HEK293 (cell line): ENCODE data around the gene PKN1.
A peak's percentile ranks its signal among the peaks of the same experiment; 100 is the strongest.

Experiments used
- CTCF ChIA-PET: fragments of 350-600 bp; formaldehyde crosslinking; extraction: SDS; loops from one replicate; lab custom pipeline; 2021; ENCODE audit warnings: antibody characterized with exemption; lab: Yijun Ruan, JAX
- POLR2A ChIA-PET: fragments of 300-600 bp; formaldehyde crosslinking; extraction: SDS; loops from one replicate; lab custom pipeline; 2020; ENCODE audit warnings: antibody characterized with exemption, inconsistent platforms; lab: Yijun Ruan, JAX
- H3K27ac ChIP-seq: fragments of 200-500 bp; sonication (Bioruptor generic); 2 replicates; pipeline ENCODE4 v1.5.1; 2014; ENCODE audit warnings: low read depth, low read length, control low read depth, inconsistent platforms; ENCODE audit errors: extremely low read depth
- H3K36me3 ChIP-seq, 2 experiments: fragments of 200-500 bp in 1 of 2; sonication (Bioruptor generic) in 1 of 2; 1 replicate in 1 of 2; 2 replicates in 1 of 2; pipeline ENCODE4 v1.5.1; 2014 to 2017; ENCODE audit warnings: inconsistent platforms in 2 of 2, low read length in 2 of 2; ENCODE audit not compliant: control insufficient read depth in 2 of 2, insufficient read depth in 1 of 2
- H3K4me1 ChIP-seq: fragments of 200-500 bp; sonication (Bioruptor generic); 2 replicates; pipeline ENCODE4 v1.5.1; 2014; ENCODE audit warnings: mild to moderate bottlenecking, low read length, inconsistent platforms; ENCODE audit not compliant: control insufficient read depth, insufficient read depth
- H3K4me3 ChIP-seq: 2 replicates; pipeline ENCODE4 v1.5.1; 2011; ENCODE audit warnings: low read depth, mild to moderate bottlenecking, control low read depth, low read length, moderate library complexity
- H3K9me3 ChIP-seq: fragments of 200-500 bp; sonication (Bioruptor generic); 2 replicates; pipeline ENCODE4 v1.5.1; 2014; ENCODE audit warnings: low read depth, low read length, inconsistent platforms; ENCODE audit not compliant: control insufficient read depth, insufficient read depth
- HIC1 ChIP-seq: fragments of 450-650 bp; formaldehyde crosslinking; IDR thresholded peaks from 2 replicates; pipeline ENCODE4 v1.5.1; 2016; ENCODE audit warnings: missing biosample characterization, missing genetic modification characterization
- SETDB1 ChIP-seq: IDR thresholded peaks from one replicate; pipeline ENCODE4 v1.6.1; 2017; ENCODE audit warnings: mild to moderate bottlenecking, low read length, moderate library complexity, mixed read lengths; ENCODE audit not compliant: insufficient read length
- ZBTB49 ChIP-seq: fragments of 450-650 bp; formaldehyde crosslinking; IDR thresholded peaks from 2 replicates; pipeline ENCODE4 v1.5.1; 2016; ENCODE audit warnings: missing biosample characterization, missing genetic modification characterization, low read depth
- ZEB2 ChIP-seq: fragments of 450-650 bp; formaldehyde crosslinking; IDR thresholded peaks from 2 replicates; pipeline ENCODE4 v1.5.1; 2016; ENCODE audit warnings: missing biosample characterization, missing genetic modification characterization
- ZNF112 ChIP-seq: fragments of 450-650 bp; formaldehyde crosslinking; IDR thresholded peaks from 2 replicates; pipeline ENCODE4 v1.5.0; 2017; ENCODE audit warnings: missing biosample characterization, missing genetic modification characterization
- ZNF146 ChIP-seq: fragments of 450-650 bp; formaldehyde crosslinking; IDR thresholded peaks from 2 replicates; pipeline ENCODE4 v1.5.1; 2016; ENCODE audit warnings: missing biosample characterization, missing genetic modification characterization
- ZNF169 ChIP-seq: fragments of 450-650 bp; formaldehyde crosslinking; IDR thresholded peaks from 2 replicates; pipeline ENCODE4 v1.5.1; 2016; ENCODE audit warnings: missing biosample characterization, missing genetic modification characterization
- ZNF221 ChIP-seq: fragments of 450-650 bp; formaldehyde crosslinking; IDR thresholded peaks from 2 replicates; pipeline ENCODE4 v1.5.1; 2017; ENCODE audit warnings: missing biosample characterization, missing genetic modification characterization, borderline replicate concordance
- ZNF239 ChIP-seq: fragments of 450-650 bp; formaldehyde crosslinking; IDR thresholded peaks from 2 replicates; pipeline ENCODE4 v1.5.1; 2016; ENCODE audit warnings: missing biosample characterization, missing genetic modification characterization
- ZNF274 ChIP-seq, 2 experiments: fragments of 200-500 bp in 1 of 2; fragments of 450-650 bp in 1 of 2; sonication (Bioruptor generic) in 1 of 2; formaldehyde crosslinking in 1 of 2; IDR thresholded peaks; 2 replicates each; pipeline versions ENCODE4 v1.5.1 to v1.6.1; 2014 to 2016; ENCODE audit warnings: borderline replicate concordance in 1 of 2, inconsistent platforms in 1 of 2, low read length in 1 of 2, missing biosample characterization in 1 of 2, missing genetic modification characterization in 1 of 2
- ZNF350 ChIP-seq: fragments of 450-650 bp; formaldehyde crosslinking; IDR thresholded peaks from 2 replicates; pipeline ENCODE4 v1.5.0; 2017; ENCODE audit warnings: missing biosample characterization, mild to moderate bottlenecking, missing genetic modification characterization
- ZNF416 ChIP-seq: fragments of 450-650 bp; formaldehyde crosslinking; IDR thresholded peaks from 2 replicates; pipeline ENCODE4 v1.5.1; 2016; ENCODE audit warnings: missing biosample characterization, missing genetic modification characterization
- ZNF510 ChIP-seq: fragments of 450-650 bp; formaldehyde crosslinking; IDR thresholded peaks from 2 replicates; pipeline ENCODE4 v1.5.1; 2018; ENCODE audit warnings: mild to moderate bottlenecking, missing genetic modification characterization, missing biosample characterization; ENCODE audit not compliant: insufficient replicate concordance
- ZNF514 ChIP-seq: fragments of 450-650 bp; formaldehyde crosslinking; IDR thresholded peaks from 2 replicates; pipeline ENCODE4 v1.5.1; 2016; ENCODE audit warnings: missing biosample characterization, missing genetic modification characterization
- ZNF518A ChIP-seq: fragments of 450-650 bp; formaldehyde crosslinking; conservative IDR thresholded peaks from 2 replicates; pipeline ENCODE4 v1.5.1; 2016; ENCODE audit warnings: low read depth, missing biosample characterization, missing genetic modification characterization
- ZNF561 ChIP-seq: fragments of 450-650 bp; IDR thresholded peaks from 2 replicates; pipeline ENCODE4 v1.5.1; 2018; ENCODE audit warnings: missing biosample characterization, missing genetic modification characterization, borderline replicate concordance
- ZNF660 ChIP-seq: fragments of 450-650 bp; IDR thresholded peaks from 2 replicates; pipeline ENCODE4 v1.5.1; 2018; ENCODE audit warnings: missing biosample characterization, mild to moderate bottlenecking, missing genetic modification characterization
- ZNF664 ChIP-seq: fragments of 450-650 bp; formaldehyde crosslinking; IDR thresholded peaks from 2 replicates; pipeline ENCODE4 v1.5.1; 2016; ENCODE audit warnings: missing biosample characterization, missing genetic modification characterization
- ZNF677 ChIP-seq: fragments of 450-650 bp; IDR thresholded peaks from 2 replicates; pipeline ENCODE4 v1.5.0; 2018; ENCODE audit warnings: missing biosample characterization, mild to moderate bottlenecking, missing genetic modification characterization, moderate library complexity
- ZNF701 ChIP-seq: fragments of 450-650 bp; formaldehyde crosslinking; IDR thresholded peaks from 2 replicates; pipeline ENCODE4 v1.5.1; 2016; ENCODE audit warnings: missing biosample characterization, missing genetic modification characterization
- TF ChIP-seq, protein P1 (sequence below): fragments of 450-650 bp; formaldehyde crosslinking; IDR thresholded peaks from 2 replicates; pipeline ENCODE4 v1.5.1; 2017; ENCODE audit warnings: missing biosample characterization, missing genetic modification characterization

Gene PKN1

GRCh38 chr19:14514215-14514863 is 81.2 kb downstream of the PKN1 start:
- Histone ChIP-seq H3K4me1 (no peaks in the 10 kb centered on the region; the same call in 1 of the 2 replicates), H3K9me3 (no peaks in the 10 kb centered on the region), H3K27ac (no peak overlapping the region), H3K36me3 (peaks cover 3 to 39% of the 10 kb centered on the region in 2 experiments; a peak in 1 of 3 replicates), H3K4me3 (no peak overlapping the region)
- TF ChIP-seq ZNF169: no peak
- TF ChIP-seq ZBTB49 (tag by site-specific recombination): no peak
- no peak for TF ChIP-seq SETDB1
- TF ChIP-seq ZNF660 (tag by site-specific recombination): no peak
- ChIA-PET POLR2A (interaction anchor here (0.6 to 1.1 kb wide), 3 partner anchors 18 to 877 kb away, joined by 3 to 5 read pairs (median 4); no protein-coding TSS in a partner anchor), CTCF (interaction anchor here (0.6 to 1.2 kb wide), 4 partner anchors 33 to 46 kb away, joined by 3 to 4 read pairs (median 3); no protein-coding TSS in a partner anchor)

DNA sequence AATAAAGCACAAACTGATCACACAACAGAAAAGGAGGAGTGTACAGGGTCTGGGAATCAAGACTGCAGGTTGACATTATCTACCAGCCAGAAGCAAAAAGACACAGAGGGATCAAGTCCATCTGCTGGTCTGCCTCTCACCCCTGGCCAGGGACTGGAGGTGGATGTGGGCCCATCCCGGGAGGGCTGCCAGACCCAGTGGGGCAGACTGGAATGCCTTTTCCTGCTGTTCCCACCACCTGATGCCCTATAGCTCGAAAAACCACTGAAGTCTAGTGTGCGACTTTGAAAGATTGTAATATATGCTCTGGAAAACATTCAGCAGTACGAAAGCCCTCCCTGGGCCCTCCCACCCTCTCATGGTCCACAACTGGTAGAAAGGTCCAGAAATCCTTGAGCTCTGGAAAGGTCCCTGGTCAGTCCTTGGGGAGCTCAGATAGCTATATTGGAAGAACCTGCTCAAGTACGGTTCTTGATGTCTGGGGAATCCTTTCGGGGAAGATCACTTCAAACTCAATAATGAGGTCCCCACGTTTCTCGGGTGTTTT is 82.5 kb downstream of the PKN1 start:
- Histone ChIP-seq H3K36me3 (peaks cover 3 to 39% of the 10 kb centered on the region in 2 experiments; a peak in 1 of 3 replicates), H3K9me3 (no peaks in the 10 kb centered on the region), H3K4me1 (no peaks in the 10 kb centered on the region; the same call in 1 of the 2 replicates), H3K4me3 (no peak overlapping the region; the same call in 1 of the 2 replicates), H3K27ac (peak overlapping the region; percentile 20; the same call in 1 of the 2 replicates)
- CTCF ChIA-PET: interaction anchor here (0.7 to 1.1 kb wide), 2 partner anchors 18 to 30 kb away, joined by 3 read pairs; no protein-coding TSS in a partner anchor
- POLR2A ChIA-PET: interaction anchor here (1.6 to 1.7 kb wide), 2 partner anchors 9 to 12 kb away, joined by 3 to 5 read pairs; no protein-coding TSS in a partner anchor
- TF ChIP-seq HIC1 (tag by site-specific recombination) (no peak), ZNF274 (IDR thresholded peaks at IDR 0.05; ENCODE audit: low read length) (no peak), ZNF274 (tag by site-specific recombination; IDR thresholded peaks at IDR 0.05; ENCODE audit: borderline replicate concordance) (no peak), ZEB2 (tag by site-specific recombination) (no peak), ZNF350 (no peak), ZNF518A (tag by site-specific recombination) (no peak), ZNF112 (tag by site-specific recombination) (no peak), ZNF239 (tag by site-specific recombination) (no peak), ZNF510 (tag by site-specific recombination) (no peak), ZNF561 (tag by site-specific recombination) (no peak), ZNF701 (no peak), ZNF677 (tag by site-specific recombination) (no peak), ZNF416 (tag by site-specific recombination) (no peak), ZNF664 (tag by site-specific recombination) (no peak), ZNF514 (tag by site-specific recombination) (no peak), ZNF221 (tag by site-specific recombination) (no peak), ZNF146 (tag by site-specific recombination) (no peak)
- TF ChIP-seq, protein P1, sequence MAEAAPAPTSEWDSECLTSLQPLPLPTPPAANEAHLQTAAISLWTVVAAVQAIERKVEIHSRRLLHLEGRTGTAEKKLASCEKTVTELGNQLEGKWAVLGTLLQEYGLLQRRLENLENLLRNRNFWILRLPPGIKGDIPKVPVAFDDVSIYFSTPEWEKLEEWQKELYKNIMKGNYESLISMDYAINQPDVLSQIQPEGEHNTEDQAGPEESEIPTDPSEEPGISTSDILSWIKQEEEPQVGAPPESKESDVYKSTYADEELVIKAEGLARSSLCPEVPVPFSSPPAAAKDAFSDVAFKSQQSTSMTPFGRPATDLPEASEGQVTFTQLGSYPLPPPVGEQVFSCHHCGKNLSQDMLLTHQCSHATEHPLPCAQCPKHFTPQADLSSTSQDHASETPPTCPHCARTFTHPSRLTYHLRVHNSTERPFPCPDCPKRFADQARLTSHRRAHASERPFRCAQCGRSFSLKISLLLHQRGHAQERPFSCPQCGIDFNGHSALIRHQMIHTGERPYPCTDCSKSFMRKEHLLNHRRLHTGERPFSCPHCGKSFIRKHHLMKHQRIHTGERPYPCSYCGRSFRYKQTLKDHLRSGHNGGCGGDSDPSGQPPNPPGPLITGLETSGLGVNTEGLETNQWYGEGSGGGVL (tag by site-specific recombination): no peak
